K562 (cell line): ENCODE data around the gene RINL. TPM values are rescaled to one million over a fixed set of nuclear protein-coding genes. Genes with fewer than 3 reads are reported as not detected.

Experiments
- ARNT ChIP-seq, 2 experiments: fragments of 450-650 bp; IDR thresholded peaks; 2 replicates each; pipeline ENCODE4 v1.6.1; 2016; ENCODE audit warnings: mild to moderate bottlenecking in 1 of 2
- BDP1 ChIP-seq: IDR thresholded peaks from 3 replicates; pipeline ENCODE4 v1.6.1; 2011; ENCODE audit not compliant: insufficient read length, insufficient read depth
- CTCFL ChIP-seq: IDR thresholded peaks from 2 replicates; pipeline ENCODE4 v1.6.1; 2011; ENCODE audit warnings: borderline replicate concordance, low read depth, mild to moderate bottlenecking, moderate library complexity, low read length; ENCODE audit not compliant: insufficient read depth, poor library complexity, severe bottlenecking
- FOXK1 ChIP-seq: sonication (generic); formaldehyde crosslinking; IDR thresholded peaks from 2 replicates; pipeline ENCODE4 v1.8.0; 2022; ENCODE audit warnings: missing genetic modification reagents, mild to moderate bottlenecking, borderline replicate concordance
- GATAD2A ChIP-seq: fragments of 450-650 bp; IDR thresholded peaks from 2 replicates; pipeline ENCODE4 v1.6.1; 2017
- SMAD1 ChIP-seq: fragments of 150-350 bp; IDR thresholded peaks from 2 replicates; pipeline ENCODE4 v1.6.1; 2014; ENCODE audit warnings: low read length, low read depth; ENCODE audit not compliant: partially characterized antibody
- SMARCC2 ChIP-seq: fragments of 450-650 bp; IDR thresholded peaks from 2 replicates; pipeline ENCODE4 v1.6.1; 2017; ENCODE audit warnings: antibody characterized with exemption, moderate library complexity, mild to moderate bottlenecking, low read depth
- SREBF2 ChIP-seq: sonication (generic); formaldehyde crosslinking; IDR thresholded peaks from 2 replicates; pipeline ENCODE4 v1.4.0; 2020; ENCODE audit warnings: mild to moderate bottlenecking, missing genetic modification reagents
- SRSF1 ChIP-seq: fragments of 200-400 bp; formaldehyde crosslinking; IDR thresholded peaks from 2 replicates; pipeline ENCODE4 v1.6.1; 2017; ENCODE audit warnings: mild to moderate bottlenecking, low read depth, low read length, moderate library complexity
- STAG1 ChIP-seq: sonication (generic); formaldehyde crosslinking; IDR thresholded peaks from 2 replicates; pipeline ENCODE4 v1.5.0; 2020; ENCODE audit warnings: missing genetic modification reagents, borderline replicate concordance
- TSHZ1 ChIP-seq: fragments of 250-450 bp; sonication (Bioruptor Pico); IDR thresholded peaks from 2 replicates; pipeline ENCODE4 v1.4.0; 2020; ENCODE audit warnings: mild to moderate bottlenecking, moderate library complexity
- ZFP30 ChIP-seq: fragments of 250-450 bp; sonication (Bioruptor Pico); IDR thresholded peaks from 2 replicates; pipeline ENCODE4 v1.8.0; 2022; ENCODE audit warnings: moderate library complexity, mild to moderate bottlenecking, inconsistent platforms, borderline replicate concordance
- ZNF764 ChIP-seq: fragments of 250-450 bp; sonication (Bioruptor Pico); IDR thresholded peaks from 2 replicates; pipeline ENCODE4 v1.4.0; 2020; ENCODE audit warnings: low read depth, mild to moderate bottlenecking, moderate library complexity
- polyA plus RNA-seq, 8 experiments: library from polyadenylated mRNA; depleted of rRNA in 4 of 8; stranded (reverse) in 5 of 8; unstranded in 3 of 8; fragments of >200 nt; fragmentation: Nextera tagmentation in 2 of 8; fragmentation: Illumina TruSeq in 1 of 8; extraction: Ambion mirVana in 2 of 8; extraction: Trizol in 1 of 8; gene quantifications; 2 replicates each; pipeline versions ENCODE4 v1.2.1 to v1.2.3, GENCODE V29; 2011 to 2014; ENCODE audit warnings: inconsistent platforms in 1 of 8, missing spikeins in 1 of 8
- total RNA-seq, 7 experiments: library from RNA; depleted of rRNA in 6 of 7; stranded (reverse); fragments of >200 nt in 6 of 7; fragmentation: Illumina TruSeq in 2 of 7; extraction: Trizol in 2 of 7; gene quantifications; 2 replicates each; pipeline versions ENCODE4 v1.2.1 to v1.2.3, GENCODE V29; 2011 to 2021; ENCODE audit warnings: low replicate concordance in 1 of 7
- TF ChIP-seq, protein P1 (sequence below): sonication (generic); formaldehyde crosslinking; IDR thresholded peaks from 2 replicates; pipeline ENCODE4 v1.8.1; 2023; ENCODE audit warnings: missing genetic modification reagents, mild to moderate bottlenecking, borderline replicate concordance

RINL gene
- total and polyA plus RNA-seq, 9 of the 15 experiments (the other 6 are each of a cell fraction or from before 2014, with no cell fraction given), result 0.82 to 10.9 (median 4.9) TPM

DNA sequence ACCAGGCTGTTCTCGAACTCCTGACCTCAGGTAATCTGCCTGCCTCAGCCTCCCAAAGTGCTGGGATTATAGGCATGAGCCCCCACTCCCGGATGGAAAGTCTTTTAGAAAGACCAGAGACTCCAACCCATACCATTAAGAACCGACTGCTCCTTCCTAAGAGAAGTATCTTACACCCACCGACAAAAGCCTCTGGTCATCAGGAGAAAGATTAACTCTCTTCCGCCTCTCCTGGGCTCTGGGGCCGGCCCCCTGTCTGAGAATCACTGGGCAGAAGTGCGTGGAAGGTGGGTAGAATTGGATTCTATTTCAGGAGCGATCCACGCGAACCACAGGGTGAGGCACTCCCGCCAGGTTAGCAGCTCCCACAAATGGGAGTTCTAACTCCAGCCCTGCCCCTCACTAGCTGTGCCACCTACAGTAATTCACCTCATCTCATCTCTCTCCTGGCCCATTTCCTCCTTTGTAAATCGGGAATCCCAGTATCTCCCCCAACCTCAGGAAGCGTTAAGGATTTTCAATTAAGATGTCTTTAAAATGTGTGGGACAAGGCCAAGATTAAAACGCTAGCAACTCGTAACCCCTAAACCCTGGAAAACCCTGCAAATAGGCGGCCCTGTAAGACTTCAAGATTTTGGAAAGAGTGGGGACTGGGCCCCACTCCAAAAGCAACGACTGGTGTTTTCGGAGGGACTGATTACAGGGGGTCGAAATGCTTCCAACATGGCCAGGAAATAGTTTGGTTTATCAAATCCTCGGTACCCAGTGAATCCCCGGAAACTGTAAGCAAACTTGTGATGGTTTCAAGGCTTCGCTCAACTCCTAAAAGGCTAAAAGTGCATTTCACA lies 29.6 kb downstream of the RINL start (continued):
- TF ChIP-seq FOXK1 (CRISPR knock-in tag) (no peak), SMAD1 (no peak), GATAD2A (no peak), ZNF764 (CRISPR knock-in tag) (no peak), ZFP30 (CRISPR knock-in tag) (no peak), SMARCC2 (peak; percentile 44; the same call in 1 of the 2 replicates), SRSF1 (no peak), BDP1 (no peak), SREBF2 (0 out of 2 replicates have a peak, but pooled peaks have one; percentile 31), ARNT (IDR thresholded peaks at IDR 0.05) (peak; percentile 50 to 58; a peak in 1 of 4 replicates), CTCFL (no peak), STAG1 (CRISPR knock-in tag) (0 out of 2 replicates have a peak, but pooled peaks have one; percentile 25), TSHZ1 (CRISPR knock-in tag) (no peak)
- TF ChIP-seq, protein P1, sequence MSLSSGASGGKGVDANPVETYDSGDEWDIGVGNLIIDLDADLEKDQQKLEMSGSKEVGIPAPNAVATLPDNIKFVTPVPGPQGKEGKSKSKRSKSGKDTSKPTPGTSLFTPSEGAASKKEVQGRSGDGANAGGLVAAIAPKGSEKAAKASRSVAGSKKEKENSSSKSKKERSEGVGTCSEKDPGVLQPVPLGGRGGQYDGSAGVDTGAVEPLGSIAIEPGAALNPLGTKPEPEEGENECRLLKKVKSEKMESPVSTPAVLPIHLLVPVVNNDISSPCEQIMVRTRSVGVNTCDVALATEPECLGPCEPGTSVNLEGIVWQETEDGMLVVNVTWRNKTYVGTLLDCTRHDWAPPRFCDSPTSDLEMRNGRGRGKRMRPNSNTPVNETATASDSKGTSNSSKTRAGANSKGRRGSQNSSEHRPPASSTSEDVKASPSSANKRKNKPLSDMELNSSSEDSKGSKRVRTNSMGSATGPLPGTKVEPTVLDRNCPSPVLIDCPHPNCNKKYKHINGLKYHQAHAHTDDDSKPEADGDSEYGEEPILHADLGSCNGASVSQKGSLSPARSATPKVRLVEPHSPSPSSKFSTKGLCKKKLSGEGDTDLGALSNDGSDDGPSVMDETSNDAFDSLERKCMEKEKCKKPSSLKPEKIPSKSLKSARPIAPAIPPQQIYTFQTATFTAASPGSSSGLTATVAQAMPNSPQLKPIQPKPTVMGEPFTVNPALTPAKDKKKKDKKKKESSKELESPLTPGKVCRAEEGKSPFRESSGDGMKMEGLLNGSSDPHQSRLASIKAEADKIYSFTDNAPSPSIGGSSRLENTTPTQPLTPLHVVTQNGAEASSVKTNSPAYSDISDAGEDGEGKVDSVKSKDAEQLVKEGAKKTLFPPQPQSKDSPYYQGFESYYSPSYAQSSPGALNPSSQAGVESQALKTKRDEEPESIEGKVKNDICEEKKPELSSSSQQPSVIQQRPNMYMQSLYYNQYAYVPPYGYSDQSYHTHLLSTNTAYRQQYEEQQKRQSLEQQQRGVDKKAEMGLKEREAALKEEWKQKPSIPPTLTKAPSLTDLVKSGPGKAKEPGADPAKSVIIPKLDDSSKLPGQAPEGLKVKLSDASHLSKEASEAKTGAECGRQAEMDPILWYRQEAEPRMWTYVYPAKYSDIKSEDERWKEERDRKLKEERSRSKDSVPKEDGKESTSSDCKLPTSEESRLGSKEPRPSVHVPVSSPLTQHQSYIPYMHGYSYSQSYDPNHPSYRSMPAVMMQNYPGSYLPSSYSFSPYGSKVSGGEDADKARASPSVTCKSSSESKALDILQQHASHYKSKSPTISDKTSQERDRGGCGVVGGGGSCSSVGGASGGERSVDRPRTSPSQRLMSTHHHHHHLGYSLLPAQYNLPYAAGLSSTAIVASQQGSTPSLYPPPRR (CRISPR knock-in tag), result no peak
